ENCODE data around the gene CNFN.
"Not testable (repeated sequence)": the region's sequence is repeated elsewhere in the genome, so short reads cannot be mapped to it uniquely, and the experiment has no call there.

Gene CNFN

DNA sequence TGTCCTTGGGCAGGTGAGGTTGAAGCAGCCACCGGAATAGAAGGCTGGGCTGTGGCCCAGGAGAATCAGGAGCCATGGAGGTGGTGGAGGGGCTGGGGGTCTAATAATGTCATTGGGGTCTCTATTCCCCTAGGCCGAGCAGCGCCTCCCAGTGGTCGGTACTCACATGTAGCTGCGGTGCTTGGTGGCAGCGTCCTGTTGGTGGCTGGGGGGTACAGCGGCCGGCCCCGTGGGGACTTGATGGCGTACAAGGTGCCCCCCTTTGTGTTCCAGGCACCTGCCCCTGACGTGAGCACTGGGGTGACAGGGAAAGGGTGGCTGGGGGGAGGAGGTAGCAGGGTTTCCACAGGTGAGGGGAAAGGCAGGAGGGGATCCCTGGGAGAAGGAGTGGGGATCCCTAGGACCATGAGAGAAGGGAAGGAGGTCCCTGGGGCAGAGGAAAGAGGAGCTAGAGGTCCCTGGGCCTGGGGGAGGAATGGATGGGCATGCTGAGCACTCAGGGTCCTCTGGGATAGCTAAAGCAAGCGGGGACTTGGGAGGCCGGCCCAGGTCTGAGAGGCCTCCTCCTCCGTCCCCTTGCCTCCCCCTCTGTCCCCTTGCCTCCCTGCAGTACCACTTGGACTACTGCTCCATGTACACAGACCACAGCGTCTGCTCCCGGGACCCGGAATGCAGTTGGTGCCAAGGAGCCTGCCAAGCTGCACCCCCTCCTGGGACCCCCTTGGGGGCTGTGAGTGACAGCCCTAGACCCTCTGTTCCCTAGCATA, 46.6 kb downstream of the CNFN start:
- Histone ChIP-seq H3K27ac (ENCODE audit: low read depth, low read length) (no peak overlapping the region), H3K9me3 (ENCODE audit: low read length) (no peaks in the 10 kb centered on the region), H3K27me3 (ENCODE audit: control insufficient read depth in 1 of 2, insufficient read depth in 2 of 2, low read length in 2 of 2) (no peaks in the 10 kb centered on the region), H3K4me1 (ENCODE audit: insufficient read depth, low read length) (no peaks in the 10 kb centered on the region), H3K36me3 (ENCODE audit: insufficient read depth, low read length) (peaks cover 16% of the 10 kb centered on the region), H3K4me3 (ENCODE audit: low read depth in 1 of 2, low read length in 2 of 2) (no peak overlapping the region), H3K9ac (ENCODE audit: low read length) (no peak overlapping the region)

GRCh38 chr19:42339922-42340321, 50.2 kb downstream of the CNFN start:
- peaks cover 20% of the 10 kb centered on the region for H3K36me3 ChIP-seq (ENCODE audit: insufficient read depth, low read length)
- not testable (repeated sequence) for H3K27ac ChIP-seq (ENCODE audit: low read depth, low read length); H3K9ac ChIP-seq (ENCODE audit: low read length); H3K4me1 ChIP-seq (ENCODE audit: insufficient read depth, low read length); H3K4me3 ChIP-seq (ENCODE audit: low read depth in 1 of 2, low read length in 2 of 2); H3K9me3 ChIP-seq (ENCODE audit: low read length); H3K27me3 ChIP-seq (ENCODE audit: control insufficient read depth in 1 of 2, insufficient read depth in 2 of 2, low read length in 2 of 2)

GRCh38 chr19:42339126-42339860, 50.8 kb downstream of the CNFN start:
- not testable (repeated sequence) for H3K9me3 ChIP-seq (ENCODE audit: low read length); H3K9ac ChIP-seq (ENCODE audit: low read length); H3K27me3 ChIP-seq (ENCODE audit: control insufficient read depth in 1 of 2, insufficient read depth in 2 of 2, low read length in 2 of 2); H3K4me3 ChIP-seq (ENCODE audit: low read depth in 1 of 2, low read length in 2 of 2); H3K4me1 ChIP-seq (ENCODE audit: insufficient read depth, low read length); H3K27ac ChIP-seq (ENCODE audit: low read depth, low read length)
- H3K36me3 ChIP-seq (ENCODE audit: insufficient read depth, low read length), result peaks cover 25% of the 10 kb centered on the region

Measured in muscle layer of colon (tissue), 2 donors.